GM18505 (cell line): Measurements from ENCODE around the gene ELL.

Experiments
- ATAC-seq: cut with Tn5 transposase; IDR thresholded peaks from one replicate; pipeline ENCODE4 v1.9.1; 2021; ENCODE audit not compliant: unreplicated experiment
- POLR2A ChIP-seq: IDR thresholded peaks from 4 replicates; pipeline ENCODE4 v1.6.1; 2011; ENCODE audit warnings: borderline replicate concordance; ENCODE audit not compliant: insufficient read depth, insufficient read length; ENCODE audit errors: extremely low read depth

The ELL gene

DNA sequence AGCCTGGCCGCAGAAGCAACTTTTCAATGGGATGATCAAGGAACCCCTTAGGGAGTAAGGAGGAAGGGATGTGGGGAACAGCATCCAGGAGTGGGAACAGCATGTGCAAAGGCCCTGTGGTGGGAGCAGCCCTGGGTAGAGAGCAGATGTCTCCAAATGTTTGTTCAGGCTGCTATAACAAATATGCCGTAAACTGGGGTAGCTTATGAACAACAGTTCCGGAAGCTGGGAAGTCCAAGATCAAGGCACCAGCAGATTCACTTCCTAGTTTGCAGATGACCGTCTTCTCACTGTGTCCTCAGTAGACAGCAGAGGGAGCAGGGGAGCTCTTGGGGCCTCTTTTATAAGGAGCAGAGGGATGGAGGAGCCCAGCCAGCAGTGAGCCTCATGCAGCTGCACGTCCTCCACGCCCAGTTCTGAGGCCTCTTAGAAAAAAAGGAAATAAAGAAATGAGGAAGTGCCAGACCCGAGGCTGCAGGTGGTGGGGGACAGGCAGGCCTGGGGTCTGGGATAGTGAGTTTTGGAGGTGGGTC, 120.2 kb downstream of the ELL start:
- ATAC-seq: no peak
- no peak for TF ChIP-seq POLR2A

DNA sequence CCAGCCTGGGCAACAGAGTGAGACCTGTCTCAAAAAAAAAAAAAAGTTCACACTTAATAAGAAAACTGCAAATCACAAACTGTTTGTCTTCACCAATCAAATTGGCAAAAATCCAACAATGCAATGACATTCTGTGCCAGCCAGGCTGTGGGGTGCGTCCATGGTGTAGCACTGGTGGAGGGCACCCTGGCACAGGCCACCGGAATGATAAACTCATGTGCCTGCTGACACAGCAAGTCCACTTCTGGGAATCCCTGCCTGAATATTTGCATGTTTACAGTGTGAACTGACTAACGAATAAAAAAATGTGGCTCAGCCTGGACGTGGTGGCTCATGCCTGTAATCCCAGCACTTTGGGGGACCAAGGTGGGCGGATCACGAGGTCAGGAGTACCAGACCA, 122.9 kb downstream of the ELL start:
- TF ChIP-seq POLR2A: no peak
- ATAC-seq: no peak

DNA sequence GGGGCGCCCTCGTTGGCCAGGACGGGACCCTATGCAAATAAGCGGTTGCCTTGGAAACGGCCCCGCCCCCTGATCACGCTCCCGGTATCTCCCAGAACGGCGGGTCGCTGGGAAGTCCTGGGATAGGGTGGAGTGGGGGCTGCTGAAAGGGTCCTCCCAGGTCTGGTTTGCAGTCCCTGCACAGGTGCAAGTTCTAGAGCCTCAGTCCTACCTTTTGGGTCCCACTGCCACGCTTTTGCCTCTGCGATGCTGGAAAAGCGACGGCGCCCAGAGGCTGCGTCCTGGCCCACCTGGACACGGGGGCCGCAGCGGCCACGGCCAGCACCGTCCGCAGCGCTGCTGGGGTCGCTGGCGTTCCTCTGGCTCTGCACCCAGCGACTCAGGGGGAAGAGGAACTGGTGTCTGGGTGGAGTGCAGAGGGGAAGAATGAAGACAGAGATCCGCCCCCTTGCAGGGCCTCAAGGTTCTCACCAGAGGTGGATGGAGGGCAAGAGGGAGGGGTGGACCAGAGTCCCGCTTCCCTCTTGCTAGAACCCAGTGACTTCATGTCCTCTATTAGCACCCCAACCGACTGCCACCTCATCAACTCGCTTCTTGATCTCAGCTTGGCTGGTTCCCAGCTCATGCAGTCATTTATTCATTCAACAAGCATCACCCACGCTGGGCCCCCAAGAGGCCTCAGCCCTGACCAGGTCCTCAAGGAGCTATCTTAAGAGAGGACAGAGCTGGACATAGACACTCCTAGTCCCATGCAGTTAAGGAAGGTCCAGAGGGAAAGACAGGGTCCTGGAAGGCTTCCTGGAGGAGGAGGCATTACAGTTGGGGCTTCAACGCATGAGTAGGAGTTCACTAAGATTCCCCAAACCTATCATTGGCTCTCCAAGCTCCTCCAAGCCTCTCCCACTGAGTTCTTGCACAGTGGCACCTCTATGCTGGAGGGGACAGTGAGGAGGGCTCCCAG, 124.3 kb downstream of the ELL start, which contains the start of gene LRRC25:
Gene LRRC25 (minus strand): TSS at position 381 of the 961 bp plus-strand sequence. CDS start 659 bp downstream, outside the sequence.
- ATAC-seq: no peak
- TF ChIP-seq POLR2A: peak; percentile 46

DNA sequence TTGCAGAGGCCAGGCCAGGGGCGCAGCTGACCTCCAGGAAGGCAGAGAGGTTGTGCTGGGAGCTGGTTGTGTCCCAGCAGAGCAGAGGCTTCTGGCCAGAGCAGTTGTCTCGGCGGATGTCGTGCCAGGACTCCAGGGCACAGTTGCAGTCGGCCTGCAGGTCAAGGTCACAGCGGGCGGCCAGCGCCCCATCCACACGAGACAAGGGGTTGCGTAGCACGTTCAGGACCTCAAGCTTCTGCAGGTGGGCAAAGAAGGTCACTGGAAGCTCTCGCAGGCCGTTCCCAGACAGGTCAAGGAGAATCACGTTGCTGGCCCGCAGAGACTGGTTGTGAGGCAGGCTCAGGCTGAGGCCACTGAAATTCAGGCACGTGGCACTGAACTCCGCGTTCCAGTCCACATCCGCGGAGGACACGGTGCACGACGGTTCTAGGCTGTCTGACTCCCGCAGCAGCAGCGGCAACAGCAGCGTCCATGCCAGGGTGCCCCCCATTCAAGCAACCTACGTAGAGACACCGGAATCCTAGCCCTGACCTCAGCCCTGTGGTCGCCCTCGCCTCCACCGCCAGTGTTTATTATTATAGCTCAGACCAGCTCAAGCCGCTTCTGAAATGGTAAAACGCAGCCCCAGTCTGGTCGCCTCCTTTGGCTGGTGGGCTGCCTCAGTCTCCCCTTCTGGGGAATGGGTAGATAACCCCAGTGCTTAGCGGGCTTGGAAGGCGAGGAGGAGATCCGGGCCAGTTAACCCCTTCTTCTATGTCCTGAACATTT, 125.2 kb downstream of the ELL start:
- ATAC-seq: no peak

DNA sequence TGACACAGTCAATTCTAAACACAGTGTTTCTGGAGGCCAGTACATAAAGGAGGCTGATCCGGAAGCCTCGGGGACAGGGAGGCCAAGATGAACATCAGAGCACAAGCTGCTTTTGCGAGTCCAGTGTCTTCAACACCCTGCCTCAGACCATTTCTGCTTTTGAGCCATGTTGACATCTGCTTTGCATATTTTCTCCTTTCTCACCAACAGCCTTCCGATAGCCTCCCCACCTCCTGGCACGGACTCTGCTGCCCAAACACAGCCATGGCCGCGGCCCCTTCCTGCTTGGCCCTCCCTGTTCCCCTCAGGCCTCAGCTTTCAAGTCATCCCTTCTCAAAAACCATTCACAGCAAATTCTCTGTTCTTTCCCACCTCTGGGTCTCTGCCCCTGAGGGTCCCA, 128.0 kb downstream of the ELL start:
- no peak for ATAC-seq
- no peak for TF ChIP-seq POLR2A

More for the DNA sequence above, 125.2 kb downstream of the ELL start:
- TF ChIP-seq POLR2A: no peak

DNA sequence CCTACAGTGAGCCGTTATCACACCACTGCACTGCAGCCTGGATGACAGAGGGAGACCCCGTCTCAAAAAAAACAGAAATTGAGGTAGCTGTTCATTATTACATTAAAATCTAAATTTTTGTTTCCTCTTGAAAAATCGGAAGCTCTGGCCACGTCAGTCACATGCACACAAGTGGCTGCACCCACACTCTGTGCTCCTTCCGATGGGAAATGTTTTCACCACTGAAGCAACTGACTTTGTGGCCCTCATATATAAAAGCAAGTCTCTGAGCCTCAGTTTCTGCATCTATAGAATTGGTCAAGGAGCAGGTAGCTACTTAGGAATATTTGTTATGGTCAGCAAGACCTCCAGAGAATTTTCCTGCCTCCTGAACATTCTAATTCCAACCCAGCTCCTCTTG, 128.9 kb downstream of the ELL start:
- no peak for TF ChIP-seq POLR2A
- ATAC-seq: no peak
